OCI-LY1 (cell line): ENCODE data around the gene PARVG.

Experiments
- H2AFZ ChIP-seq: fragments of 200-600 bp; sonication (generic), shearing (Covaris generic); 2 replicates; pipeline ENCODE4 v1.6.0; 2014; ENCODE audit warnings: antibody characterized with exemption, mild to moderate bottlenecking, low read length
- H3F3A ChIP-seq: fragments of 200-600 bp; sonication (generic), shearing (Covaris generic); 2 replicates; pipeline ENCODE4 v1.6.0; 2014; ENCODE audit warnings: mild to moderate bottlenecking, antibody characterized with exemption, low read length, moderate library complexity; ENCODE audit not compliant: insufficient read depth
- H3K27ac ChIP-seq: fragments of 200-600 bp; sonication (generic); 2 replicates; pipeline ENCODE4 v1.5.1; 2014; ENCODE audit warnings: low read length, mixed run types, mild to moderate bottlenecking, low read depth; ENCODE audit not compliant: poor library complexity, severe bottlenecking
- H3K27me3 ChIP-seq: fragments of 200-600 bp; sonication (generic); 2 replicates; pipeline ENCODE4 v1.6.0; 2014; ENCODE audit warnings: antibody characterized with exemption, mild to moderate bottlenecking, low read length, moderate library complexity; ENCODE audit not compliant: insufficient read depth
- H3K36me3 ChIP-seq: fragments of 200-600 bp; sonication (generic); 2 replicates; pipeline ENCODE4 v1.6.1; 2014; ENCODE audit warnings: mild to moderate bottlenecking, antibody characterized with exemption, low read length, moderate library complexity, mixed read lengths; ENCODE audit not compliant: insufficient read depth
- H3K4me1 ChIP-seq: fragments of 200-600 bp; sonication (generic); 2 replicates; pipeline ENCODE4 v1.5.1; 2014; ENCODE audit warnings: mild to moderate bottlenecking, low read length, moderate library complexity; ENCODE audit not compliant: insufficient read depth, severe bottlenecking
- H3K4me2 ChIP-seq: fragments of 200-600 bp; sonication (generic), shearing (Covaris generic); 2 replicates; pipeline ENCODE4 v1.6.1; 2014; ENCODE audit warnings: low read length
- H3K4me3 ChIP-seq: fragments of 200-600 bp; sonication (generic); 2 replicates; pipeline ENCODE4 v1.5.1; 2014; ENCODE audit warnings: low read length, low read depth, mild to moderate bottlenecking, mixed read lengths; ENCODE audit not compliant: poor library complexity, severe bottlenecking
- H3K79me2 ChIP-seq: fragments of 200-600 bp; shearing (Covaris generic); 2 replicates; pipeline ENCODE4 v1.6.1; 2016; ENCODE audit warnings: mixed run types, low read length, mixed read lengths; ENCODE audit not compliant: insufficient read depth
- H3K9ac ChIP-seq: fragments of 200-600 bp; sonication (generic), shearing (Covaris generic); 2 replicates; pipeline ENCODE4 v1.6.1; 2014; ENCODE audit warnings: mild to moderate bottlenecking, low read length, mixed read lengths
- H3K9me2 ChIP-seq: fragments of 200-600 bp; sonication (generic), shearing (Covaris generic); 2 replicates; pipeline ENCODE4 v1.6.1; 2014; ENCODE audit warnings: low read depth, mild to moderate bottlenecking, low read length, mixed read lengths
- H3K9me3 ChIP-seq: fragments of 200-600 bp; shearing (Covaris generic); 2 replicates; pipeline ENCODE4 v1.6.1; 2014; ENCODE audit warnings: low read length, mixed read lengths
- H4K20me1 ChIP-seq: fragments of 200-600 bp; sonication (generic), shearing (Covaris generic); 2 replicates; pipeline ENCODE4 v1.6.0; 2016; ENCODE audit warnings: mild to moderate bottlenecking, low read length; ENCODE audit not compliant: insufficient read depth
- EZH2 ChIP-seq: fragments of 200-600 bp; sonication (generic), shearing (Covaris generic); IDR thresholded peaks from 2 replicates; pipeline ENCODE4 v1.8.0; 2017; ENCODE audit warnings: borderline replicate concordance, mixed run types, mild to moderate bottlenecking, antibody characterized with exemption, low read length, moderate library complexity, mixed read lengths
- TF ChIP-seq, protein P1 (sequence below): fragments of 200-600 bp; sonication (generic), shearing (Covaris generic); IDR thresholded peaks from 2 replicates; pipeline ENCODE4 v1.5.1; 2017; ENCODE audit warnings: mild to moderate bottlenecking, antibody characterized with exemption, low read length, moderate library complexity, mixed read lengths

Gene PARVG

DNA sequence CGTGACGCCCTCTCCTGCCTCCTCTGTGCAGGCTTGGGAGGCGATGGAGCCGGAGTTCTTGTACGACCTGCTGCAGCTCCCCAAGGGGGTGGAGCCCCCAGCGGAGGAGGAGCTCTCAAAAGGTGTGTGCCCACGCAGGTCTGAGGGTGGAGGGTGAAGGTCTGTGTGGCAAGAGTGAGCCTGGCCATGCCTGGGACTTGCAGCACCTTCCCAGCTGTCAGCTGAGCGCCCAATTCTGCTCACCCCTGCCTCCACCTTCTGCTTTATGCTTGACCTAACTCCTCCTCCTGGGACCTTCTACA, 2.5 kb downstream of the PARVG start:
- Histone ChIP-seq H3K4me3 (no peak overlapping the region), H3K36me3 (no peaks in the 10 kb centered on the region), H3F3A (no peaks in the 10 kb centered on the region), H3K9me3 (no peaks in the 10 kb centered on the region), H3K27me3 (peaks cover 13% of the 10 kb centered on the region), H3K27ac (no peak overlapping the region), H3K9me2 (no peaks in the 10 kb centered on the region), H4K20me1 (no peaks in the 10 kb centered on the region), H3K4me2 (no peak overlapping the region), H2AFZ (no peak overlapping the region), H3K4me1 (peaks cover 16% of the 10 kb centered on the region), H3K9ac (no peak overlapping the region), H3K79me2 (no peaks in the 10 kb centered on the region)
- no peak for TF ChIP-seq EZH2
- TF ChIP-seq, protein P1, sequence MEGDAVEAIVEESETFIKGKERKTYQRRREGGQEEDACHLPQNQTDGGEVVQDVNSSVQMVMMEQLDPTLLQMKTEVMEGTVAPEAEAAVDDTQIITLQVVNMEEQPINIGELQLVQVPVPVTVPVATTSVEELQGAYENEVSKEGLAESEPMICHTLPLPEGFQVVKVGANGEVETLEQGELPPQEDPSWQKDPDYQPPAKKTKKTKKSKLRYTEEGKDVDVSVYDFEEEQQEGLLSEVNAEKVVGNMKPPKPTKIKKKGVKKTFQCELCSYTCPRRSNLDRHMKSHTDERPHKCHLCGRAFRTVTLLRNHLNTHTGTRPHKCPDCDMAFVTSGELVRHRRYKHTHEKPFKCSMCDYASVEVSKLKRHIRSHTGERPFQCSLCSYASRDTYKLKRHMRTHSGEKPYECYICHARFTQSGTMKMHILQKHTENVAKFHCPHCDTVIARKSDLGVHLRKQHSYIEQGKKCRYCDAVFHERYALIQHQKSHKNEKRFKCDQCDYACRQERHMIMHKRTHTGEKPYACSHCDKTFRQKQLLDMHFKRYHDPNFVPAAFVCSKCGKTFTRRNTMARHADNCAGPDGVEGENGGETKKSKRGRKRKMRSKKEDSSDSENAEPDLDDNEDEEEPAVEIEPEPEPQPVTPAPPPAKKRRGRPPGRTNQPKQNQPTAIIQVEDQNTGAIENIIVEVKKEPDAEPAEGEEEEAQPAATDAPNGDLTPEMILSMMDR: no peak

DNA sequence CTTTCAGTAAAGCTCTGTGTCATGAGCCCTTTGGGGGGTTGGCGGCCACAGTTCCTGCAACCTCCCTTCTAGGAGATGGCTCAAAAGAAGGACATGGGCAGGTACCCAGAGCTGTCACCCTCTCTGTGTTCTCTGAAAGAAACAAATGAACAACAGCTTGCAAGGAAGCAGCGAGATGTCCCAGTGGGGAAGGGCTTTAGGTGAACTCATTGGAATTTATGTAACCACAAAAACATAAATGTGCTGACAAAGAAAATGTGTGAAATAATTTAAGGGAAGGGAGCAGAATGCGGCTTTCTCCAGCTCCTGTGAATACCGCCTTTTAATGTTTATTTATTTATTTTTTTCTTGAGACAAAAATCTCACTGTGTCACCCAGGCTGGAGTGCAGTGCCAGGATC, 3.3 kb downstream of the PARVG start:
- Histone ChIP-seq H2AFZ (no peak overlapping the region), H3K36me3 (no peaks in the 10 kb centered on the region), H3K4me1 (peaks cover 16% of the 10 kb centered on the region), H3F3A (no peaks in the 10 kb centered on the region), H3K9ac (no peak overlapping the region), H3K79me2 (no peaks in the 10 kb centered on the region), H3K9me2 (no peaks in the 10 kb centered on the region), H3K9me3 (no peaks in the 10 kb centered on the region), H3K27ac (no peak overlapping the region), H3K4me2 (no peak overlapping the region), H3K4me3 (no peak overlapping the region), H4K20me1 (no peaks in the 10 kb centered on the region), H3K27me3 (peaks cover 19% of the 10 kb centered on the region)
- no peak for TF ChIP-seq EZH2
- TF ChIP-seq, protein P1: no peak

DNA sequence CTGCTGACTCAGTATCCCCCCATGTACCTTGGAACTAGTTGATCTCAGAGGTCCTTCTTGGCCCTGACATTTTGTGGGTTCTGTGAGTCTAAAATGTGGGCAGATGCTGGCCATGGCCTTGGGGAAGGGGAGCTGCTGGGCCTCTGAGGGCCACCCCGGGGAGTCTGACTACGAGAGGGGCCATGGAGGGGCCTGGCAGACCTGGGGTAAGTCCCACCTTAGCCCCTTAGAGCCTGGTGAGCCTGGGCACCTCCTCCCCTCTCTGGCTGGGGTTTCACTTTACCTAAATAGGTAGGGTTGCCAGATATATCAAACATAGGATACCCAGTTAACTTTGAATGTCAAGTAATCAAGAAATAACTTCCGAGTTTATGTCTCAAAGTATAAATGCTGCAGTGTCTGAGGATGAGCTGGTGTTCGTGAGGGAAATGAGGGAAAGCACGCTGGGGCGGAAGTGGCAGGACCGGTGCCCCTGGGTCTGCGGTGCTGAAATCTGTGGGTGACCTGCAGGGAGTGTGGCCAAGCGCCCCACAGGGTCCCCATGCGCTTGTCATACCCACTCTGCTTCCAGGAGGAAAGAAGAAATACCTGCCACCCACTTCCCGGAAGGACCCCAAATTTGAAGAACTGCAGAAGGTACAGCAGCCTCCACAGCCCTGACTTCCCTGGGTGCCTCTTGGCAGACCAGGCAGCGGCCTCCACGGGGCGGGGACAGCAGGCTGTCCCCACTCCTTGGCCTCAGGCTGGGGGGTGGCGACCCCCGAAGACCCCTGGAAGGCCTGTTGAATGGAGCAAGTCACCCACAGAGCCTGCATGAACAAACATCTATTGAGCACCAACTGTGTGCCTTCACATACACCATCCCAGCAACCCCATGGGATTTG, 4.8 kb downstream of the PARVG start:
- Histone ChIP-seq H4K20me1 (no peaks in the 10 kb centered on the region), H3K4me1 (peaks cover 16% of the 10 kb centered on the region), H3K9ac (no peak overlapping the region), H3F3A (no peaks in the 10 kb centered on the region), H3K4me3 (no peak overlapping the region), H3K79me2 (no peaks in the 10 kb centered on the region), H3K27me3 (peaks cover 15% of the 10 kb centered on the region; the same call in 1 of the 2 replicates), H2AFZ (no peak overlapping the region), H3K36me3 (no peaks in the 10 kb centered on the region), H3K9me2 (no peaks in the 10 kb centered on the region), H3K27ac (no peak overlapping the region), H3K9me3 (no peaks in the 10 kb centered on the region), H3K4me2 (no peak overlapping the region)
- TF ChIP-seq, protein P1: no peak
- no peak for TF ChIP-seq EZH2
